ENCODE data around the gene KRTAP21-3. TPM values are rescaled to one million over a fixed set of nuclear protein-coding genes. Genes with fewer than 3 reads are reported as not detected.

The KRTAP21-3 gene
- total RNA-seq, 3 donors from 2014 or later, result not detected

- H3K4me3 ChIP-seq, result no peak overlapping the region
- DNase-seq (no peak), ATAC-seq (no peak)
- H3K36me3 ChIP-seq (ENCODE audit: low read depth), result no peaks in the 10 kb centered on the region
- intact Hi-C loops (cut with DNase I, micrococcal nuclease), result no loop called here
- no peaks in the 10 kb centered on the region for H3K4me1 ChIP-seq (ENCODE audit: low read depth)
- H3K9me3 ChIP-seq, result peaks cover 40% of the 10 kb centered on the region
- no peak for TF ChIP-seq CTCF (IDR thresholded peaks at IDR 0.05)
Measured at GRCh38 chr21:30733026-30733425, 14.4 kb upstream of the KRTAP21-3 start.

GRCh38 chr21:30726726-30727125, 8.1 kb upstream of the KRTAP21-3 start:
- TF ChIP-seq CTCF (IDR thresholded peaks at IDR 0.05), result no peak
- no peak overlapping the region for H3K4me3 ChIP-seq
- ATAC-seq (no peak), DNase-seq (no peak)
- peaks cover 65% of the 10 kb centered on the region for H3K9me3 ChIP-seq
- H3K4me1 ChIP-seq (ENCODE audit: low read depth), result no peaks in the 10 kb centered on the region
- intact Hi-C loops (cut with DNase I, micrococcal nuclease), result no loop called here
- H3K36me3 ChIP-seq (ENCODE audit: low read depth), result no peaks in the 10 kb centered on the region

- H3K9me3 ChIP-seq, result peaks cover 52% of the 10 kb centered on the region
- no peak for TF ChIP-seq CTCF (IDR thresholded peaks at IDR 0.05)
- H3K4me3 ChIP-seq, result no peak overlapping the region
- H3K4me1 ChIP-seq (ENCODE audit: low read depth), result no peaks in the 10 kb centered on the region
- ATAC-seq (no peak), DNase-seq (no peak)
- intact Hi-C loops (cut with DNase I, micrococcal nuclease), result no loop called here
- no peaks in the 10 kb centered on the region for H3K36me3 ChIP-seq (ENCODE audit: low read depth)
Measured at GRCh38 chr21:30719401-30719800, 824 bp upstream of the KRTAP21-3 start.

- DNase-seq (no peak), ATAC-seq (no peak)
- H3K4me3 ChIP-seq, result no peak overlapping the region
- intact Hi-C loops (cut with DNase I, micrococcal nuclease), result no loop called here
- H3K36me3 ChIP-seq (ENCODE audit: low read depth), result no peaks in the 10 kb centered on the region
- TF ChIP-seq CTCF (IDR thresholded peaks at IDR 0.05), result no peak
- H3K9me3 ChIP-seq, result peaks cover 44% of the 10 kb centered on the region
- no peaks in the 10 kb centered on the region for H3K4me1 ChIP-seq (ENCODE audit: low read depth)
Measured at GRCh38 chr21:30717105-30717504, 1.5 kb downstream of the KRTAP21-3 start.

GRCh38 chr21:30714946-30715345, 3.6 kb downstream of the KRTAP21-3 start:
- intact Hi-C loops (cut with DNase I, micrococcal nuclease), result no loop called here
- DNase-seq, result no peak
- Histone ChIP-seq H3K4me1 (ENCODE audit: low read depth) (no peaks in the 10 kb centered on the region), H3K4me3 (no peak overlapping the region), H3K36me3 (ENCODE audit: low read depth) (no peaks in the 10 kb centered on the region), H3K9me3 (peaks cover 51% of the 10 kb centered on the region)
- no peak for TF ChIP-seq CTCF (IDR thresholded peaks at IDR 0.05)
- ATAC-seq, result no peak

- Histone ChIP-seq H3K4me1 (ENCODE audit: low read depth) (no peaks in the 10 kb centered on the region), H3K9me3 (peaks cover 48% of the 10 kb centered on the region), H3K36me3 (ENCODE audit: low read depth) (no peaks in the 10 kb centered on the region), H3K4me3 (no peak overlapping the region)
- no peak for ATAC-seq
- TF ChIP-seq CTCF (IDR thresholded peaks at IDR 0.05), result no peak
- DNase-seq, result no peak
- intact Hi-C loops (cut with DNase I, micrococcal nuclease), result no loop called here
Measured at GRCh38 chr21:30714456-30714855, 4.1 kb downstream of the KRTAP21-3 start.

Data from mucosa of descending colon (tissue), 3 donors.